HEK293 (cell line): Measurements from ENCODE around the gene ZXDC.

ENCODE experiments used
- CTCF ChIP-seq: fragments of 450-650 bp; formaldehyde crosslinking; IDR thresholded peaks from 2 replicates; pipeline ENCODE4 v1.5.1; 2016; ENCODE audit warnings: missing biosample characterization, missing genetic modification characterization
- ZNF639 ChIP-seq: fragments of 450-650 bp; formaldehyde crosslinking; IDR thresholded peaks from 2 replicates; pipeline ENCODE4 v1.5.1; 2016; ENCODE audit warnings: missing biosample characterization, missing genetic modification characterization

- TF ChIP-seq CTCF (tag by site-specific recombination) = no peak
- TF ChIP-seq ZNF639 (tag by site-specific recombination) = no peak
Observed at GRCh38 chr3:126416943-126417342, 58.7 kb downstream of the ZXDC start.
